ENCODE results near the gene DNAH7.

DNA sequence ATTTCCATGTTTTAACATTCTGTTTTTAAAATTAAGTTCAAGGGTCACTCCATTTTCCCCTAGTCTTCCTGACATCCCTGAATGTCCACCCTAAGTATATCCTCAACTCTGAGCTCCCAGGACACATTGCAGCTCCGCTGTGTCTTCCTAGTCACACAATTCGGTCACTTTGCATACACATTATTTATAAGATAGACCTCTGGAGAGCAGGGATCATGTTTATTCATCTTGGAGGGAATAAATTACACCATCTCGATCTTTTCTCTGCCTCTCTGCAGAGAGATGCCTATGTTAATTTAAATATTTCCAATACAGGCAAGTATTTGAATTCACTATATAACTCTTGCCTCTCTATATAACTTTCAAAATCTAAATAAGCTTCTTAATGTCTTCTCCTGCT, 245.4 kb downstream of the DNAH7 start:
- TF ChIP-seq HDAC6 (IDR thresholded peaks at IDR 0.05; ENCODE audit: low read depth, low read length) (no peak), EP300 (IDR thresholded peaks at IDR 0.05; ENCODE audit: borderline replicate concordance in 1 of 2, low read depth in 2 of 2, low read length in 2 of 2) (no peak), GABPA (IDR thresholded peaks at IDR 0.05; ENCODE audit: borderline replicate concordance, insufficient read depth, low read length) (no peak), HDAC2 (IDR thresholded peaks at IDR 0.05; ENCODE audit: borderline replicate concordance in 1 of 2, low read depth in 2 of 2, low read length in 2 of 2) (no peak), EZH2 (IDR thresholded peaks at IDR 0.05; ENCODE audit: low read depth, low read length, severe bottlenecking) (no peak), ZNF274 (IDR thresholded peaks at IDR 0.05; ENCODE audit: borderline replicate concordance, extremely low read depth, low read length) (no peak), RBBP5 (IDR thresholded peaks at IDR 0.05; ENCODE audit: borderline replicate concordance, low read depth, low read length) (no peak), POLR2A (IDR thresholded peaks at IDR 0.05; ENCODE audit: control extremely low read depth in 1 of 2, low read depth in 2 of 2, low read length in 2 of 2) (no peak), MAFK (IDR thresholded peaks at IDR 0.05; ENCODE audit: low read depth, low read length) (no peak), GTF2F1 (IDR thresholded peaks at IDR 0.05; ENCODE audit: borderline replicate concordance, low read depth, low read length) (no peak), POLR2AphosphoS5 (IDR thresholded peaks at IDR 0.05; ENCODE audit: low read depth, low read length) (no peak)
- TF ChIP-seq, protein P1, sequence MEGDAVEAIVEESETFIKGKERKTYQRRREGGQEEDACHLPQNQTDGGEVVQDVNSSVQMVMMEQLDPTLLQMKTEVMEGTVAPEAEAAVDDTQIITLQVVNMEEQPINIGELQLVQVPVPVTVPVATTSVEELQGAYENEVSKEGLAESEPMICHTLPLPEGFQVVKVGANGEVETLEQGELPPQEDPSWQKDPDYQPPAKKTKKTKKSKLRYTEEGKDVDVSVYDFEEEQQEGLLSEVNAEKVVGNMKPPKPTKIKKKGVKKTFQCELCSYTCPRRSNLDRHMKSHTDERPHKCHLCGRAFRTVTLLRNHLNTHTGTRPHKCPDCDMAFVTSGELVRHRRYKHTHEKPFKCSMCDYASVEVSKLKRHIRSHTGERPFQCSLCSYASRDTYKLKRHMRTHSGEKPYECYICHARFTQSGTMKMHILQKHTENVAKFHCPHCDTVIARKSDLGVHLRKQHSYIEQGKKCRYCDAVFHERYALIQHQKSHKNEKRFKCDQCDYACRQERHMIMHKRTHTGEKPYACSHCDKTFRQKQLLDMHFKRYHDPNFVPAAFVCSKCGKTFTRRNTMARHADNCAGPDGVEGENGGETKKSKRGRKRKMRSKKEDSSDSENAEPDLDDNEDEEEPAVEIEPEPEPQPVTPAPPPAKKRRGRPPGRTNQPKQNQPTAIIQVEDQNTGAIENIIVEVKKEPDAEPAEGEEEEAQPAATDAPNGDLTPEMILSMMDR (IDR thresholded peaks at IDR 0.05; ENCODE audit: control extremely low read depth in 1 of 3, insufficient read depth in 1 of 3, low read depth in 1 of 3, low read length in 3 of 3), result no peak
- TF ChIP-seq, protein P2, sequence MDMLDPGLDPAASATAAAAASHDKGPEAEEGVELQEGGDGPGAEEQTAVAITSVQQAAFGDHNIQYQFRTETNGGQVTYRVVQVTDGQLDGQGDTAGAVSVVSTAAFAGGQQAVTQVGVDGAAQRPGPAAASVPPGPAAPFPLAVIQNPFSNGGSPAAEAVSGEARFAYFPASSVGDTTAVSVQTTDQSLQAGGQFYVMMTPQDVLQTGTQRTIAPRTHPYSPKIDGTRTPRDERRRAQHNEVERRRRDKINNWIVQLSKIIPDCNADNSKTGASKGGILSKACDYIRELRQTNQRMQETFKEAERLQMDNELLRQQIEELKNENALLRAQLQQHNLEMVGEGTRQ (IDR thresholded peaks at IDR 0.05; ENCODE audit: low read length), result no peak
